Ecto neural progenitor cell (in vitro differentiated cells): Measurements from ENCODE around the gene LHPP.

Source experiments
- DNase-seq: peaks from one replicate; pipeline ENCODE4 v3.0.0-alpha.2; 2018; ENCODE audit warnings: low spot score

Gene LHPP

GRCh38 chr10:124447751-124448466 is 13.7 kb upstream of the LHPP start:
- peak; percentile 63 for DNase-seq

- DNase-seq: no peak
Measured at GRCh38 chr10:124448696-124449169, 12.9 kb upstream of the LHPP start.

- DNase-seq: no peak
Measured at GRCh38 chr10:124449170-124450011, 12.2 kb upstream of the LHPP start.

GRCh38 chr10:124450012-124450782 is 11.4 kb upstream of the LHPP start, which contains the start of gene NKX1-2:
TSS of gene NKX1-2 (minus strand) at chr10:124450035. CDS start at chr10:124449943, 92 bp downstream.
- peak; percentile 87 for DNase-seq

GRCh38 chr10:124450783-124451057 is 10.9 kb upstream of the LHPP start:
- no peak for DNase-seq

- no peak for DNase-seq
Measured at GRCh38 chr10:124451276-124451675, 10.3 kb upstream of the LHPP start.

- DNase-seq: no peak
Measured at GRCh38 chr10:124453960-124454610, 7.5 kb upstream of the LHPP start.

- no peak for DNase-seq
Measured at GRCh38 chr10:124455441-124455840, 6.2 kb upstream of the LHPP start.

GRCh38 chr10:124458473-124458872 is 3.1 kb upstream of the LHPP start:
- no peak for DNase-seq

GRCh38 chr10:124458889-124459288 is 2.7 kb upstream of the LHPP start:
- no peak for DNase-seq

GRCh38 chr10:124459395-124459794 is 2.2 kb upstream of the LHPP start:
- DNase-seq: no peak

- DNase-seq: no peak
Measured at GRCh38 chr10:124460144-124460543, 1.5 kb upstream of the LHPP start.

GRCh38 chr10:124462348-124462695 is 699 bp downstream of the LHPP start:
- DNase-seq: no peak

- no peak for DNase-seq
Measured at GRCh38 chr10:124464028-124464965, 2.7 kb downstream of the LHPP start.

GRCh38 chr10:124465003-124465776 is 3.6 kb downstream of the LHPP start:
- no peak for DNase-seq

GRCh38 chr10:124465777-124466488 is 4.3 kb downstream of the LHPP start:
- DNase-seq: no peak

- no peak for DNase-seq
Measured at GRCh38 chr10:124467165-124467564, 5.5 kb downstream of the LHPP start.

GRCh38 chr10:124468624-124469023 is 7.0 kb downstream of the LHPP start:
- no peak for DNase-seq

- peak; percentile 71 for DNase-seq
Measured at GRCh38 chr10:124469956-124470484, 8.4 kb downstream of the LHPP start.
